HCT116 (cell line): ENCODE results near the gene SLC7A10. TPM values are rescaled to one million over a fixed set of nuclear protein-coding genes. Genes with fewer than 3 reads are reported as not detected.

Source experiments
- ATAC-seq: fragments of 200-7000 bp; cut with Tn5 transposase; 2 replicates; pipeline ENCODE4 v1.9.1; 2020; ENCODE audit warnings: mild to moderate bottlenecking, moderate library complexity
- BruUV-seq: library from RNA; stranded (reverse); fragments of 400-500 nt; replicated peaks from 2 replicates; lab custom pipeline; 2021; lab: Mats Ljungman, UMichigan
- CTCF ChIA-PET: fragments of 300-600 bp; sonication (Branson Sonifier 250); formaldehyde crosslinking; loops from one replicate; lab custom pipeline; 2021; ENCODE audit warnings: antibody characterized with exemption; lab: Charles Lee
- POLR2A ChIA-PET: fragments of 300-600, 350-600 bp; sonication (Branson Sonifier 250); formaldehyde crosslinking; loops from one replicate; lab custom pipeline; 2021; ENCODE audit warnings: antibody characterized with exemption; lab: Charles Lee
- RAD21 ChIA-PET, 2 experiments: fragments of 300-600 bp; sonication (Branson Sonifier 250); formaldehyde crosslinking; loops; one replicate each; lab custom pipeline; 2023; ENCODE audit warnings: low total read pairs in 2 of 2; ENCODE audit not compliant: uncharacterized antibody in 2 of 2, unreplicated experiment in 2 of 2, low non-redundant PET in 1 of 2; lab: Charles Lee
- DNase-seq: peaks from one replicate; pipeline ENCODE4 v3.0.0-alpha.2; 2010; ENCODE audit warnings: low read depth, low spot score
- H2AFZ ChIP-seq: fragments of 200-600 bp; shearing (Covaris generic), sonication (generic); 2 replicates; pipeline ENCODE4 v1.6.1; 2017; ENCODE audit warnings: low read depth, mixed run types, mixed read lengths, antibody characterized with exemption, low read length; ENCODE audit not compliant: poor library complexity, severe bottlenecking
- H3K27ac ChIP-seq: 2 replicates; pipeline ENCODE4 v1.5.1; 2012; ENCODE audit warnings: low read depth, low read length
- H3K27me3 ChIP-seq: fragments of 200-600 bp; sonication (generic); 2 replicates; pipeline ENCODE4 v1.6.1; 2016; ENCODE audit warnings: mixed run types, low read length, mixed read lengths; ENCODE audit not compliant: insufficient read depth
- H3K36me3 ChIP-seq, 2 experiments: fragments of 200-500 bp in 1 of 2; fragments of 200-600 bp in 1 of 2; sonication (Bioruptor generic) in 1 of 2; sonication (generic) in 1 of 2; 2 replicates each; pipeline versions ENCODE4 v1.5.1 to v1.6.1; 2014 to 2016; ENCODE audit warnings: low read length in 2 of 2, inconsistent platforms in 1 of 2, mixed read lengths in 1 of 2, mixed run types in 1 of 2; ENCODE audit not compliant: insufficient read depth in 2 of 2, control insufficient read depth in 1 of 2
- H3K4me1 ChIP-seq, 2 experiments: fragments of 200-600 bp in 1 of 2; sonication (generic) in 1 of 2; 2 replicates each; pipeline versions ENCODE4 v1.5.1 to v1.6.1; 2012 to 2017; ENCODE audit warnings: low read length in 2 of 2, inconsistent platforms in 1 of 2, mild to moderate bottlenecking in 1 of 2, mixed read lengths in 1 of 2, mixed run types in 1 of 2, moderate library complexity in 1 of 2; ENCODE audit not compliant: insufficient read depth in 2 of 2, control insufficient read depth in 1 of 2
- H3K4me2 ChIP-seq: fragments of 200-600 bp; sonication (generic); 2 replicates; pipeline ENCODE4 v1.6.1; 2017; ENCODE audit warnings: mixed run types, low read length, mixed read lengths
- H3K4me3 ChIP-seq, 2 experiments: fragments of 200-600 bp in 1 of 2; sonication (generic) in 1 of 2; replicated peaks in 1 of 2; 2 replicates each; pipeline ENCODE4 v1.5.1; 2011 to 2016; ENCODE audit warnings: low read length in 2 of 2, control low read depth in 1 of 2, low read depth in 1 of 2, mild to moderate bottlenecking in 1 of 2, mixed read lengths in 1 of 2, mixed run types in 1 of 2
- H3K79me2 ChIP-seq: fragments of 200-600 bp; sonication (generic); 2 replicates; pipeline ENCODE4 v1.6.1; 2017; ENCODE audit warnings: mild to moderate bottlenecking, mixed run types, low read length, moderate library complexity, mixed read lengths; ENCODE audit not compliant: insufficient read depth
- H3K9ac ChIP-seq: fragments of 200-600 bp; sonication (generic); 2 replicates; pipeline ENCODE4 v1.6.1; 2016; ENCODE audit warnings: low read length, mixed read lengths
- H3K9me2 ChIP-seq: fragments of 200-600 bp; sonication (generic), shearing (Covaris generic); 2 replicates; pipeline ENCODE4 v1.6.1; 2017; ENCODE audit warnings: mixed run types, mild to moderate bottlenecking, moderate library complexity; ENCODE audit not compliant: insufficient read depth
- H3K9me3 ChIP-seq, 2 experiments: fragments of 200-500 bp in 1 of 2; fragments of 200-600 bp in 1 of 2; sonication (Bioruptor generic) in 1 of 2; sonication (generic) in 1 of 2; 2 replicates each; pipeline ENCODE4 v1.6.1; 2014 to 2017; ENCODE audit warnings: low read length in 2 of 2, mixed read lengths in 2 of 2, inconsistent platforms in 1 of 2, low read depth in 1 of 2, mild to moderate bottlenecking in 1 of 2, mixed run types in 1 of 2, moderate library complexity in 1 of 2; ENCODE audit not compliant: control insufficient read depth in 1 of 2, insufficient read depth in 1 of 2
- H4K20me1 ChIP-seq: fragments of 200-600 bp; sonication (generic), shearing (Covaris generic); 2 replicates; pipeline ENCODE4 v1.6.1; 2017; ENCODE audit warnings: mixed run types, mild to moderate bottlenecking, moderate library complexity; ENCODE audit not compliant: insufficient read depth
- CBX3 ChIP-seq: IDR thresholded peaks from 2 replicates; pipeline ENCODE4 v1.6.1; 2012; ENCODE audit warnings: low read depth
- CEBPB ChIP-seq: IDR thresholded peaks from 2 replicates; pipeline ENCODE4 v1.6.1; 2012; ENCODE audit warnings: low read depth
- ELF1 ChIP-seq: IDR thresholded peaks from 2 replicates; pipeline ENCODE4 v1.6.1; 2012; ENCODE audit warnings: low read depth, borderline replicate concordance
- EZH2 ChIP-seq: fragments of 200-600 bp; sonication (generic); IDR thresholded peaks from 2 replicates; pipeline ENCODE4 v1.6.1; 2017; ENCODE audit warnings: antibody characterized with exemption, mixed run types
- EZH2phosphoT487 ChIP-seq: fragments of 200-600 bp; IDR thresholded peaks from 2 replicates; pipeline ENCODE4 v1.6.1; 2018; ENCODE audit warnings: antibody characterized with exemption, borderline replicate concordance
- FOSL1 ChIP-seq: IDR thresholded peaks from 2 replicates; pipeline ENCODE4 v1.6.1; 2012; ENCODE audit warnings: low read depth
- JUND ChIP-seq: IDR thresholded peaks from 2 replicates; pipeline ENCODE4 v1.6.1; 2012
- POLR2A ChIP-seq: IDR thresholded peaks from 2 replicates; pipeline ENCODE4 v1.7.0; 2011; ENCODE audit warnings: borderline replicate concordance; ENCODE audit not compliant: insufficient read depth, insufficient read length; ENCODE audit errors: extremely low read depth
- POLR2AphosphoS5 ChIP-seq: IDR thresholded peaks from 2 replicates; pipeline ENCODE4 v1.6.1; 2011; ENCODE audit warnings: mild to moderate bottlenecking, low read depth, low read length, moderate library complexity
- RAD21 ChIP-seq: IDR thresholded peaks from 2 replicates; pipeline ENCODE4 v1.6.1; 2012; ENCODE audit warnings: low read depth, mild to moderate bottlenecking
- SIN3A ChIP-seq: IDR thresholded peaks from 2 replicates; pipeline ENCODE4 v1.6.1; 2012; ENCODE audit warnings: low read depth
- SRF ChIP-seq: IDR thresholded peaks from 2 replicates; pipeline ENCODE4 v1.6.1; 2012; ENCODE audit warnings: low read depth
- TCF7L2 ChIP-seq: IDR thresholded peaks from 2 replicates; pipeline ENCODE4 v1.7.0; 2011; ENCODE audit warnings: borderline replicate concordance, inconsistent platforms; ENCODE audit not compliant: insufficient read depth, insufficient read length; ENCODE audit errors: extremely low read depth
- YY1 ChIP-seq: IDR thresholded peaks from 2 replicates; pipeline ENCODE4 v1.6.1; 2011; ENCODE audit warnings: low read length, low read depth, moderate library complexity, mild to moderate bottlenecking; ENCODE audit not compliant: insufficient replicate concordance; ENCODE audit errors: extremely low read depth
- ZBTB33 ChIP-seq: IDR thresholded peaks from 2 replicates; pipeline ENCODE4 v1.6.1; 2011; ENCODE audit warnings: mild to moderate bottlenecking, low read length, moderate library complexity; ENCODE audit not compliant: insufficient replicate concordance; ENCODE audit errors: extremely low read depth
- ZNF274 ChIP-seq: fragments of 200-500 bp; sonication (Bioruptor generic); IDR thresholded peaks from 2 replicates; pipeline ENCODE4 v1.6.1; 2014; ENCODE audit warnings: mild to moderate bottlenecking, low read depth, low read length, inconsistent platforms
- intact Hi-C: fragments of 100-400 bp; cut with micrococcal nuclease; formaldehyde crosslinking; loops from 2 replicates; pipeline ENCODE4 v1.10.0; 2022
- total RNA-seq: library from RNA; stranded (reverse); gene quantifications from one replicate; pipeline ENCODE4 v1.2.1, GENCODE V29; 2021; ENCODE audit not compliant: unreplicated experiment
- TF ChIP-seq, protein P1 (sequence below), 3 experiments: fragments of 200-600 bp in 1 of 3; sonication (generic) in 1 of 3; IDR thresholded peaks in 2 of 3; conservative IDR thresholded peaks in 1 of 3; 2 replicates each; pipeline ENCODE4 v1.5.1; 2012 to 2017; ENCODE audit warnings: low read depth in 2 of 3, low read length in 2 of 3, antibody characterized with exemption in 1 of 3, borderline replicate concordance in 1 of 3, control low read depth in 1 of 3, mild to moderate bottlenecking in 1 of 3, mixed read lengths in 1 of 3, mixed run types in 1 of 3, moderate library complexity in 1 of 3; ENCODE audit not compliant: insufficient read depth in 1 of 3

Gene SLC7A10
- total RNA-seq, 1 experiment from 2014 or later = 0.25 TPM

DNA sequence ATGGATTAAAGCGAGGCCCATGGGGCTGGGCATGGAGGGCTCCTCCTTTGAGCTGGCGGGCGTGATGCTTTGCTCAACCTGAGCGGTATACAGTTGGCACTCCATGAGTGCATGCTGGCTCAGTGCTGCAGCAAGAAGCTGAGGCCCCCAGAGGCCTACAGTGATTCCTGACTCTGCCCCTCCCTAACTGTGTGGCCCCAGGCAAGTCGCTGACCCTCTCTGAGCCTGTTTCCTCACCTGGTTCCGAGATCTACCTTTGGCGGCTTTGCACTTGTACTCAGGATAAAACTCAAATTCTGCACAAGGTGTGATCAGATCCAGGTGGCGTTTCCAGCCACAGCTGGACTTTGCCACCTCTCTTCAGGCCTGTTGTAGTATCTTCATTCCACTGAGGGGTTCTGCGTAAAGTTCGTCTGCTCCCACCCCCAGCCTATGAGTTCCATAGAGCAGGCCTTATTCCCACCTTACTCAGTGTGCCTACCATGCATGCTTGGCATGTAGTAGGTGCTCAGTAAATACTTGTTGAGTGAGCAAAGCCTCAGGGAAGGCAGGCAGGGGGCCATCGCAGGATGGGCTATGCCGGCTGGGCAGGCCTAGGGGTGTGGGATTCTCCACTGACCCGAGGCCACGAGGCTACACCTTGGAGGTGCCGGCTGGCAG lies 23.6 kb downstream of the SLC7A10 start:
- Histone ChIP-seq H3K4me2 (no peak overlapping the region), H3K4me3 (no peak overlapping the region), H3K9me3 (no peaks in the 10 kb centered on the region), H3K27ac (no peak overlapping the region), H3K9ac (no peak overlapping the region), H3K27me3 (no peaks in the 10 kb centered on the region), H3K79me2 (no peaks in the 10 kb centered on the region; the same call in 1 of the 2 replicates), H2AFZ (no peak overlapping the region), H3K36me3 (peaks cover 0 to 6% of the 10 kb centered on the region in 2 experiments; a peak in 2 of 4 replicates), H3K9me2 (no peaks in the 10 kb centered on the region), H4K20me1 (no peaks in the 10 kb centered on the region), H3K4me1 (peaks cover 0 to 5% of the 10 kb centered on the region in 2 experiments; a peak in 2 of 4 replicates)
- DNase-seq (no peak), ATAC-seq (no peak)
- BruUV-seq = no TSS peak
- no peak for TF ChIP-seq FOSL1
- TF ChIP-seq ELF1 = no peak
- ChIA-PET POLR2A (no interaction called here), RAD21 (no interaction called here), CTCF (interaction anchor here (0.8 kb wide), 1 partner anchor 12 kb away, joined by 3 read pairs; no protein-coding TSS in a partner anchor)
- intact Hi-C loops = no loop called here

GRCh38 chr19:33201473-33201872 lies 24.2 kb downstream of the SLC7A10 start:
- DNase-seq (no peak), ATAC-seq (no peak)
- H3K9me2 ChIP-seq = no peaks in the 10 kb centered on the region
- H3K9ac ChIP-seq = no peak overlapping the region
- intact Hi-C loops = no loop called here
- peaks cover 0 to 5% of the 10 kb centered on the region in 2 experiments; a peak in 2 of 4 replicates for H3K4me1 ChIP-seq
- CTCF ChIA-PET = interaction anchor here (0.8 kb wide), 1 partner anchor 13 kb away, joined by 3 read pairs; no protein-coding TSS in a partner anchor
- H3K79me2 ChIP-seq = no peaks in the 10 kb centered on the region; the same call in 1 of the 2 replicates
- no peaks in the 10 kb centered on the region for H3K27me3 ChIP-seq
- peaks cover 0 to 11% of the 10 kb centered on the region in 2 experiments; a peak in 2 of 4 replicates for H3K36me3 ChIP-seq
- no peaks in the 10 kb centered on the region for H3K9me3 ChIP-seq
- BruUV-seq = no TSS peak
- no peak overlapping the region for H3K4me3 ChIP-seq
- H4K20me1 ChIP-seq = no peaks in the 10 kb centered on the region
- no peak overlapping the region for H2AFZ ChIP-seq
- H3K27ac ChIP-seq = no peak overlapping the region
- POLR2A ChIA-PET = no interaction called here
- RAD21 ChIA-PET = no interaction called here
- H3K4me2 ChIP-seq = no peak overlapping the region
- no peak for TF ChIP-seq ZNF274
- TF ChIP-seq EZH2phosphoT487 = no peak
- TF ChIP-seq, protein P1, sequence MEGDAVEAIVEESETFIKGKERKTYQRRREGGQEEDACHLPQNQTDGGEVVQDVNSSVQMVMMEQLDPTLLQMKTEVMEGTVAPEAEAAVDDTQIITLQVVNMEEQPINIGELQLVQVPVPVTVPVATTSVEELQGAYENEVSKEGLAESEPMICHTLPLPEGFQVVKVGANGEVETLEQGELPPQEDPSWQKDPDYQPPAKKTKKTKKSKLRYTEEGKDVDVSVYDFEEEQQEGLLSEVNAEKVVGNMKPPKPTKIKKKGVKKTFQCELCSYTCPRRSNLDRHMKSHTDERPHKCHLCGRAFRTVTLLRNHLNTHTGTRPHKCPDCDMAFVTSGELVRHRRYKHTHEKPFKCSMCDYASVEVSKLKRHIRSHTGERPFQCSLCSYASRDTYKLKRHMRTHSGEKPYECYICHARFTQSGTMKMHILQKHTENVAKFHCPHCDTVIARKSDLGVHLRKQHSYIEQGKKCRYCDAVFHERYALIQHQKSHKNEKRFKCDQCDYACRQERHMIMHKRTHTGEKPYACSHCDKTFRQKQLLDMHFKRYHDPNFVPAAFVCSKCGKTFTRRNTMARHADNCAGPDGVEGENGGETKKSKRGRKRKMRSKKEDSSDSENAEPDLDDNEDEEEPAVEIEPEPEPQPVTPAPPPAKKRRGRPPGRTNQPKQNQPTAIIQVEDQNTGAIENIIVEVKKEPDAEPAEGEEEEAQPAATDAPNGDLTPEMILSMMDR (IDR thresholded peaks at IDR 0.05 in 2 of 3, conservative IDR thresholded peaks at IDR 0.05 in 1 of 3; ENCODE audit: borderline replicate concordance in 1 of 3, insufficient read depth in 1 of 3, low read depth in 2 of 3, low read length in 2 of 3) = no peak
- no peak for TF ChIP-seq JUND
- no peak for TF ChIP-seq YY1
- TF ChIP-seq TCF7L2 = no peak
- TF ChIP-seq EZH2 = no peak
- TF ChIP-seq SRF = no peak
- no peak for TF ChIP-seq ELF1
- TF ChIP-seq POLR2A = no peak
- no peak for TF ChIP-seq POLR2AphosphoS5
- no peak for TF ChIP-seq RAD21
- no peak for TF ChIP-seq CBX3
- TF ChIP-seq CEBPB = no peak
- no peak for TF ChIP-seq ZBTB33
- TF ChIP-seq SIN3A = no peak
